ENCODE results near the gene CYP2U1. TPM values are rescaled to one million over a fixed set of nuclear protein-coding genes. Genes with fewer than 3 reads are reported as not detected.

The CYP2U1 gene
- total and polyA plus RNA-seq, 2 experiments from 2014 or later, result 3.2 to 9.9 TPM

DNA sequence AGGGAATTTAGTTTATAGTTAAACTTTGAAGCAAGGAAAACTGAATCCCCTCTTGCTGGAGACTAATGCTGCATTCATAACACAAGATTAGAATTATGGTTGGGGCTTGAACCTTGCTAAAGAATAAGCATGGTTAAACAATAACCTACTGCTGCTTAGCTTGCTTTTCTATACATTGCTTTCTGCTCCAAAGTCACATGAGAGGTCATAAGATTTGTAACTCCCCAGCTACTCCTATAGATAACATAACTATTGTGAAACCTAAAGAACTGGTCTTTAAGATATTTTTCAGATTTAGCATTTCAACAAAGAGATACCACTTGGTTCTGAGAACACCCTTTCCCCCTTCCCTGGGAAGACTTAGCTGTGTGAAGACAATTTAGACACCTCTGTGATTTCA is 41.3 kb downstream of the CYP2U1 start:
- H3K4me3 ChIP-seq, result no peak overlapping the region
- ATAC-seq (no peak), DNase-seq (ENCODE audit: low spot score) (no peak)
- peaks cover 5% of the 10 kb centered on the region; the same call in 1 of the 2 replicates for H3K9me2 ChIP-seq (ENCODE audit: insufficient read depth)
- H3K79me2 ChIP-seq (replicated peaks; ENCODE audit: insufficient read depth), result no peaks in the 10 kb centered on the region
- H3K27ac ChIP-seq (ENCODE audit: low read depth), result no peak overlapping the region
- H3K4me1 Mint-ChIP-seq, result no peaks in the 10 kb centered on the region; the same call in 2 of the 3 replicates
- TF ChIP-seq JUNB (IDR thresholded peaks at IDR 0.05; ENCODE audit: unreplicated experiment), result no peak
- TF ChIP-seq, protein P1, sequence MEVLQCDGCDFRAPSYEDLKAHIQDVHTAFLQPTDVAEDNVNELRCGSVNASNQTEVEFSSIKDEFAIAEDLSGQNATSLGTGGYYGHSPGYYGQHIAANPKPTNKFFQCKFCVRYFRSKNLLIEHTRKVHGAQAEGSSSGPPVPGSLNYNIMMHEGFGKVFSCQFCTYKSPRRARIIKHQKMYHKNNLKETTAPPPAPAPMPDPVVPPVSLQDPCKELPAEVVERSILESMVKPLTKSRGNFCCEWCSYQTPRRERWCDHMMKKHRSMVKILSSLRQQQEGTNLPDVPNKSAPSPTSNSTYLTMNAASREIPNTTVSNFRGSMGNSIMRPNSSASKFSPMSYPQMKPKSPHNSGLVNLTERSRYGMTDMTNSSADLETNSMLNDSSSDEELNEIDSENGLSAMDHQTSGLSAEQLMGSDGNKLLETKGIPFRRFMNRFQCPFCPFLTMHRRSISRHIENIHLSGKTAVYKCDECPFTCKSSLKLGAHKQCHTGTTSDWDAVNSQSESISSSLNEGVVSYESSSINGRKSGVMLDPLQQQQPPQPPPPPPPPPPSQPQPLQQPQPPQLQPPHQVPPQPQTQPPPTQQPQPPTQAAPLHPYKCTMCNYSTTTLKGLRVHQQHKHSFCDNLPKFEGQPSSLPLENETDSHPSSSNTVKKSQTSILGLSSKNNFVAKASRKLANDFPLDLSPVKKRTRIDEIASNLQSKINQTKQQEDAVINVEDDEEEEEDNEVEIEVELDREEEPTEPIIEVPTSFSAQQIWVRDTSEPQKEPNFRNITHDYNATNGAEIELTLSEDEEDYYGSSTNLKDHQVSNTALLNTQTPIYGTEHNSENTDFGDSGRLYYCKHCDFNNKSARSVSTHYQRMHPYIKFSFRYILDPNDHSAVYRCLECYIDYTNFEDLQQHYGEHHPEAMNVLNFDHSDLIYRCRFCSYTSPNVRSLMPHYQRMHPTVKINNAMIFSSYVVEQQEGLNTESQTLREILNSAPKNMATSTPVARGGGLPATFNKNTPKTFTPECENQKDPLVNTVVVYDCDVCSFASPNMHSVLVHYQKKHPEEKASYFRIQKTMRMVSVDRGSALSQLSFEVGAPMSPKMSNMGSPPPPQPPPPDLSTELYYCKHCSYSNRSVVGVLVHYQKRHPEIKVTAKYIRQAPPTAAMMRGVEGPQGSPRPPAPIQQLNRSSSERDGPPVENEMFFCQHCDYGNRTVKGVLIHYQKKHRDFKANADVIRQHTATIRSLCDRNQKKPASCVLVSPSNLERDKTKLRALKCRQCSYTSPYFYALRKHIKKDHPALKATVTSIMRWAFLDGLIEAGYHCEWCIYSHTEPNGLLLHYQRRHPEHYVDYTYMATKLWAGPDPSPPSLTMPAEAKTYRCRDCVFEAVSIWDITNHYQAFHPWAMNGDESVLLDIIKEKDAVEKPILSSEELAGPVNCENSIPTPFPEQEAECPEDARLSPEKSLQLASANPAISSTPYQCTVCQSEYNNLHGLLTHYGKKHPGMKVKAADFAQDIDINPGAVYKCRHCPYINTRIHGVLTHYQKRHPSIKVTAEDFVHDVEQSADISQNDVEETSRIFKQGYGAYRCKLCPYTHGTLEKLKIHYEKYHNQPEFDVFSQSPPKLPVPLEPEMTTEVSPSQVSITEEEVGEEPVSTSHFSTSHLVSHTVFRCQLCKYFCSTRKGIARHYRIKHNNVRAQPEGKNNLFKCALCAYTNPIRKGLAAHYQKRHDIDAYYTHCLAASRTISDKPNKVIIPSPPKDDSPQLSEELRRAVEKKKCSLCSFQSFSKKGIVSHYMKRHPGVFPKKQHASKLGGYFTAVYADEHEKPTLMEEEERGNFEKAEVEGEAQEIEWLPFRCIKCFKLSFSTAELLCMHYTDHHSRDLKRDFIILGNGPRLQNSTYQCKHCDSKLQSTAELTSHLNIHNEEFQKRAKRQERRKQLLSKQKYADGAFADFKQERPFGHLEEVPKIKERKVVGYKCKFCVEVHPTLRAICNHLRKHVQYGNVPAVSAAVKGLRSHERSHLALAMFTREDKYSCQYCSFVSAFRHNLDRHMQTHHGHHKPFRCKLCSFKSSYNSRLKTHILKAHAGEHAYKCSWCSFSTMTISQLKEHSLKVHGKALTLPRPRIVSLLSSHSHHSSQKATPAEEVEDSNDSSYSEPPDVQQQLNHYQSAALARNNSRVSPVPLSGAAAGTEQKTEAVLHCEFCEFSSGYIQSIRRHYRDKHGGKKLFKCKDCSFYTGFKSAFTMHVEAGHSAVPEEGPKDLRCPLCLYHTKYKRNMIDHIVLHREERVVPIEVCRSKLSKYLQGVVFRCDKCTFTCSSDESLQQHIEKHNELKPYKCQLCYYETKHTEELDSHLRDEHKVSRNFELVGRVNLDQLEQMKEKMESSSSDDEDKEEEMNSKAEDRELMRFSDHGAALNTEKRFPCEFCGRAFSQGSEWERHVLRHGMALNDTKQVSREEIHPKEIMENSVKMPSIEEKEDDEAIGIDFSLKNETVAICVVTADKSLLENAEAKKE (CRISPR knock-in tag; IDR thresholded peaks at IDR 0.05), result no peak
- TF ChIP-seq, protein P2, sequence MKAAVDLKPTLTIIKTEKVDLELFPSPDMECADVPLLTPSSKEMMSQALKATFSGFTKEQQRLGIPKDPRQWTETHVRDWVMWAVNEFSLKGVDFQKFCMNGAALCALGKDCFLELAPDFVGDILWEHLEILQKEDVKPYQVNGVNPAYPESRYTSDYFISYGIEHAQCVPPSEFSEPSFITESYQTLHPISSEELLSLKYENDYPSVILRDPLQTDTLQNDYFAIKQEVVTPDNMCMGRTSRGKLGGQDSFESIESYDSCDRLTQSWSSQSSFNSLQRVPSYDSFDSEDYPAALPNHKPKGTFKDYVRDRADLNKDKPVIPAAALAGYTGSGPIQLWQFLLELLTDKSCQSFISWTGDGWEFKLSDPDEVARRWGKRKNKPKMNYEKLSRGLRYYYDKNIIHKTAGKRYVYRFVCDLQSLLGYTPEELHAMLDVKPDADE (IDR thresholded peaks at IDR 0.05), result no peak
- TF ChIP-seq EZH2phosphoT487 (IDR thresholded peaks at IDR 0.05; ENCODE audit: unreplicated experiment), result no peak
- TF ChIP-seq EZH2 (IDR thresholded peaks at IDR 0.05; ENCODE audit: low read depth, unreplicated experiment), result no peak
- TF ChIP-seq CTCF (conservative IDR thresholded peaks at IDR 0.05; ENCODE audit: low read depth in 2 of 2), result no peak
- no peak for TF ChIP-seq ZNF114 (CRISPR knock-in tag; IDR thresholded peaks at IDR 0.05)
- TF ChIP-seq CREB1 (CRISPR knock-in tag; IDR thresholded peaks at IDR 0.05; ENCODE audit: low read depth), result no peak
- H3K27ac Mint-ChIP-seq, result no peak overlapping the region
- no peak overlapping the region for H3K4me3 Mint-ChIP-seq
- no peaks in the 10 kb centered on the region for H3K27me3 Mint-ChIP-seq (ENCODE audit: insufficient read depth, low read depth, poor library complexity)
- no peak overlapping the region for H3K4me2 ChIP-seq
- H3K4me1 ChIP-seq (ENCODE audit: insufficient read depth), result no peaks in the 10 kb centered on the region
- H3F3A ChIP-seq (replicated peaks; ENCODE audit: low read depth), result no peaks in the 10 kb centered on the region
- no peaks in the 10 kb centered on the region; the same call in 2 of the 3 replicates for H3K9me3 Mint-ChIP-seq
- H4K20me1 ChIP-seq (replicated peaks; ENCODE audit: insufficient read depth), result no peaks in the 10 kb centered on the region
- 0 out of 2 replicates have a peak overlapping the region, but pooled peaks have one; percentile 10 for H2AFZ ChIP-seq
- H3K36me3 Mint-ChIP-seq (ENCODE audit: low read depth), result no peaks in the 10 kb centered on the region
- no peaks in the 10 kb centered on the region for H3K36me3 ChIP-seq (ENCODE audit: insufficient read depth)
- H3K27me3 ChIP-seq (ENCODE audit: insufficient read depth), result no peaks in the 10 kb centered on the region
